Transverse colon (tissue), 4 donors: Measurements from ENCODE around the gene RNFT1. TPM values are rescaled to one million over a fixed set of nuclear protein-coding genes. Genes with fewer than 3 reads are reported as not detected.
"Not testable (repeated sequence)": the region's sequence is repeated elsewhere in the genome, so short reads cannot be mapped to it uniquely, and the experiment has no call there.

Experiments used
- DNase-seq: peaks from one replicate; pipeline ENCODE4 v3.0.0-alpha.2; 2019
- H3K27ac ChIP-seq, 4 donors: fragments of 200-600 bp; sonication (generic); 2 replicates each; pipeline ENCODE4 v1.5.1; 2016 to 2018; ENCODE audit warnings: inconsistent platforms in 4 of 4
- H3K27me3 ChIP-seq: fragments of 200-600 bp; sonication (generic); 2 replicates; pipeline ENCODE4 v1.5.1; 2017; ENCODE audit warnings: inconsistent platforms
- H3K36me3 ChIP-seq, 4 donors: fragments of 200-600 bp; sonication (generic); 2 replicates each; pipeline ENCODE4 v1.5.1; 2017 to 2019; ENCODE audit warnings: inconsistent platforms in 4 of 4
- H3K4me1 ChIP-seq, 4 donors: fragments of 200-600 bp; sonication (generic); 2 replicates each; pipeline ENCODE4 v1.5.1; 2017 to 2020; ENCODE audit warnings: inconsistent platforms in 4 of 4
- H3K4me3 ChIP-seq, 4 donors: fragments of 200-600 bp; sonication (generic); 1 replicate in 1 of 4; 2 replicates in 3 of 4; pipeline versions ENCODE4 v1.5.1 to v1.6.1; 2017 to 2019; ENCODE audit warnings: inconsistent platforms in 4 of 4
- H3K9me3 ChIP-seq, 2 donors: fragments of 200-600 bp; sonication (generic); 2 replicates each; pipeline ENCODE4 v1.5.1; 2017 to 2019; ENCODE audit warnings: inconsistent platforms in 2 of 2
- CTCF ChIP-seq, 5 experiments: fragments of 200-600 bp in 3 of 5; fragments of 450-650 bp in 2 of 5; sonication (generic) in 3 of 5; IDR thresholded peaks; 1 replicate in 2 of 5; 2 replicates in 3 of 5; pipeline ENCODE4 v1.5.1; 2016 to 2017; ENCODE audit warnings: antibody characterized with exemption in 5 of 5, inconsistent platforms in 3 of 5, mild to moderate bottlenecking in 2 of 5, moderate library complexity in 1 of 5
- EP300 ChIP-seq: sonication (generic); formaldehyde crosslinking; IDR thresholded peaks from one replicate; pipeline ENCODE4 v1.6.1; 2017; ENCODE audit warnings: antibody characterized with exemption, low read depth
- POLR2A ChIP-seq: fragments of 450-650 bp; IDR thresholded peaks from one replicate; pipeline ENCODE4 v1.6.1; 2016; ENCODE audit warnings: antibody characterized with exemption, mild to moderate bottlenecking, moderate library complexity
- POLR2AphosphoS5 ChIP-seq, 3 donors: sonication (generic); formaldehyde crosslinking; IDR thresholded peaks; one replicate each; pipeline ENCODE4 v1.6.1; 2016; ENCODE audit warnings: antibody characterized with exemption in 3 of 3
- WGBS, 2 donors: methylation state at CpG; one replicate each; pipeline ENCODE4 v1.1.5; 2018; ENCODE audit warnings: low coverage in 1 of 2; 5-methylcytosine and 5-hydroxymethylcytosine counted together
- in situ Hi-C, 4 donors: fragments of 200-750 bp; cut with MboI; loops; one replicate each; pipeline versions ENCODE4 v1.15.0 to v1.15.1; 2017; ENCODE audit warnings: low sequenced_read_pairs in 3 of 4, low pct_ligation_motif_present in 1 of 4, low pct_unique_long_range_greater_than_20kb in 1 of 4
- intact Hi-C: fragments of 100-400 bp; cut with DNase I; formaldehyde crosslinking; loops from one replicate; pipeline ENCODE4 v1.15.1; 2023; ENCODE audit warnings: low total_unique reads
- total RNA-seq, 4 donors: library from RNA; depleted of rRNA; stranded (reverse); fragments of >200 nt; gene quantifications; one replicate each; pipeline ENCODE4 v1.1.0, GENCODE V29; 2016

The RNFT1 gene
- total RNA-seq, 4 donors from 2014 or later = 10.3 to 72.6 (median 37.4) TPM

- H3K27me3 ChIP-seq, DNase-seq, in situ Hi-C loops, H3K4me3 ChIP-seq, H3K4me1 ChIP-seq, intact Hi-C loops, H3K27ac ChIP-seq, H3K9me3 ChIP-seq: not testable (repeated sequence)
- H3K36me3 ChIP-seq = peaks cover 0 to 69% (median 29%) of the 10 kb centered on the region in 4 donors
- WGBS, 2 donors = 100% methylated on average over 1 to 2 of the region's 2 CpGs
These were observed 34.4 kb downstream of the RNFT1 start for GRCh38 chr17:59930121-59930520.

- in situ Hi-C loops (loop anchor here in 2 of 4 donors (25.0 kb wide), 2 partner anchors 117 to 167 kb away; partner anchors contain the start of gene HEATR6 (in 1 of the 2)), intact Hi-C loops (loop anchor here (10.0 kb wide), 1 partner anchor 974 kb away; no protein-coding TSS in a partner anchor)
- 99 to 100% methylated on average over 1 to 5 of the region's 5 CpGs for WGBS, 2 donors
- not testable (repeated sequence) for H3K4me1 ChIP-seq, H3K9me3 ChIP-seq, H3K27me3 ChIP-seq, H3K27ac ChIP-seq, H3K4me3 ChIP-seq, DNase-seq
- H3K36me3 ChIP-seq = peaks cover 0 to 61% (median 23%) of the 10 kb centered on the region in 4 donors
These were observed 43.9 kb downstream of the RNFT1 start for GRCh38 chr17:59920637-59921036.

GRCh38 chr17:59916446-59916845, 48.1 kb downstream of the RNFT1 start:
- intact Hi-C loops = no loop called here
- Histone ChIP-seq H3K36me3 (peaks cover 0 to 72% (median 28%) of the 10 kb centered on the region in 4 donors), H3K27me3 (no peaks in the 10 kb centered on the region), H3K4me3 (no peak overlapping the region), H3K9me3 (no peaks in the 10 kb centered on the region), H3K27ac (no peak overlapping the region), H3K4me1 (no peaks in the 10 kb centered on the region)
- in situ Hi-C loops = loop anchor here (10.0 to 25.0 kb wide), 3 partner anchors 118 to 171 kb away; partner anchors contain the start of gene HEATR6 (in 1 of the 4)
- DNase-seq = no peak
- TF ChIP-seq POLR2AphosphoS5 (IDR thresholded peaks at IDR 0.05) (no peak), EP300 (no peak), CTCF (IDR thresholded peaks at IDR 0.05) (no peak), POLR2A (no peak)

GRCh38 chr17:59914274-59914854, 50.2 kb downstream of the RNFT1 start:
- no peak overlapping the region for H3K4me3 ChIP-seq
- no peaks in the 10 kb centered on the region for H3K27me3 ChIP-seq
- H3K9me3 ChIP-seq = no peaks in the 10 kb centered on the region
- peak; percentile 57 to 72 (median 62) for TF ChIP-seq CTCF (IDR thresholded peaks at IDR 0.05)
- TF ChIP-seq POLR2AphosphoS5 (IDR thresholded peaks at IDR 0.05) = no peak
- intact Hi-C loops = no loop called here
- H3K4me1 ChIP-seq = no peaks in the 10 kb centered on the region
- WGBS, 2 donors = 75 to 83% methylated on average over 1 of the region's 1 CpG
- in situ Hi-C loops = loop anchor here (10.0 to 25.0 kb wide), 3 partner anchors 120 to 173 kb away; partner anchors contain the start of gene HEATR6 (in 1 of the 4)
- H3K36me3 ChIP-seq = peaks cover 0 to 55% (median 27%) of the 10 kb centered on the region in 4 donors
- DNase-seq = no peak
- H3K27ac ChIP-seq = no peak overlapping the region

- WGBS, 2 donors = 86 to 89% methylated on average over 3 of the region's 3 CpGs
- intact Hi-C loops (no loop called here), in situ Hi-C loops (loop anchor here in 2 of 4 donors (25.0 kb wide), 2 partner anchors 130 to 180 kb away; partner anchors contain the start of gene HEATR6 (in 1 of the 2))
- no peaks in the 10 kb centered on the region for H3K27me3 ChIP-seq
- H3K4me3 ChIP-seq = no peak overlapping the region
- no peak for DNase-seq
- no peak overlapping the region for H3K27ac ChIP-seq
- TF ChIP-seq CTCF (IDR thresholded peaks at IDR 0.05) = no peak
- no peak for TF ChIP-seq POLR2AphosphoS5 (IDR thresholded peaks at IDR 0.05)
- no peak for TF ChIP-seq EP300
- TF ChIP-seq POLR2A = no peak
- peaks cover 0 to 12% (median 2%) of the 10 kb centered on the region in 4 donors for H3K36me3 ChIP-seq
- H3K9me3 ChIP-seq = no peaks in the 10 kb centered on the region
- no peaks in the 10 kb centered on the region for H3K4me1 ChIP-seq
These were observed 57.1 kb downstream of the RNFT1 start for GRCh38 chr17:59907467-59907866.
